Head of caudate nucleus (tissue), 42 donors: Measurements from ENCODE around the gene RHOBTB1.

Experiments
- DNase-seq, 42 donors: peaks; one replicate each; pipeline versions ENCODE4 v3.0.0 to v3.0.0-alpha.2; 2020 to 2021; ENCODE audit warnings: mixed read lengths in 7 of 42
- intact Hi-C: fragments of 100-400 bp; cut with DNase I; formaldehyde crosslinking; loops from one replicate; pipeline ENCODE4 v1.15.0; 2022

The RHOBTB1 gene

GRCh38 chr10:60878224-60878623 is 65.8 kb downstream of the RHOBTB1 start:
- intact Hi-C loops, result no loop called here
- peak in 1 of 42 donors; percentile 17 for DNase-seq

- DNase-seq, result peak in 24 of 42 donors; percentile 11 to 76 (median 38)
- intact Hi-C loops, result no loop called here
Measured at GRCh38 chr10:60877777-60878120, 66.2 kb downstream of the RHOBTB1 start.

GRCh38 chr10:60877061-60877776 is 66.8 kb downstream of the RHOBTB1 start:
- intact Hi-C loops, result no loop called here

GRCh38 chr10:60873758-60874157 is 70.2 kb downstream of the RHOBTB1 start:
- intact Hi-C loops, result no loop called here
- DNase-seq, result no peak

More at GRCh38 chr10:60877061-60877776, 66.8 kb downstream of the RHOBTB1 start:
- DNase-seq, result peak in 1 of 42 donors; percentile 56

- intact Hi-C loops, result no loop called here
- no peak for DNase-seq
Measured at GRCh38 chr10:60872451-60872850, 71.5 kb downstream of the RHOBTB1 start.

- no peak for DNase-seq
- intact Hi-C loops, result no loop called here
Measured at GRCh38 chr10:60871215-60871614, 72.8 kb downstream of the RHOBTB1 start.

- intact Hi-C loops, result no loop called here
- DNase-seq, result no peak
Measured at GRCh38 chr10:60870803-60871202, 73.2 kb downstream of the RHOBTB1 start.

GRCh38 chr10:60870416-60870728 is 73.6 kb downstream of the RHOBTB1 start:
- peak in 13 of 42 donors; percentile 7 to 61 (median 29) for DNase-seq
- intact Hi-C loops, result no loop called here

GRCh38 chr10:60869652-60870415 is 74.2 kb downstream of the RHOBTB1 start:
- intact Hi-C loops, result no loop called here
- peak in 1 of 42 donors; percentile 25 for DNase-seq

- no peak for DNase-seq
- intact Hi-C loops, result no loop called here
Measured at GRCh38 chr10:60868946-60869345, 75.0 kb downstream of the RHOBTB1 start.

GRCh38 chr10:60865198-60865783 is 78.7 kb downstream of the RHOBTB1 start:
- no peak for DNase-seq
- intact Hi-C loops, result no loop called here

- no peak for DNase-seq
- intact Hi-C loops, result no loop called here
Measured at GRCh38 chr10:60863796-60864195, 80.2 kb downstream of the RHOBTB1 start.

GRCh38 chr10:60862517-60862916 is 81.5 kb downstream of the RHOBTB1 start:
- intact Hi-C loops, result no loop called here
- no peak for DNase-seq

GRCh38 chr10:60856405-60856804 is 87.6 kb downstream of the RHOBTB1 start:
- DNase-seq, result no peak
- intact Hi-C loops, result no loop called here

GRCh38 chr10:60853637-60854036 is 90.3 kb downstream of the RHOBTB1 start:
- intact Hi-C loops, result no loop called here
- DNase-seq, result no peak

- intact Hi-C loops, result no loop called here
- DNase-seq, result no peak
Measured at GRCh38 chr10:60853107-60853506, 90.9 kb downstream of the RHOBTB1 start.

- intact Hi-C loops, result no loop called here
- no peak for DNase-seq
Measured at GRCh38 chr10:60849740-60850139, 94.2 kb downstream of the RHOBTB1 start.

- intact Hi-C loops, result no loop called here
- DNase-seq, result no peak
Measured at GRCh38 chr10:60849217-60849616, 94.8 kb downstream of the RHOBTB1 start.

GRCh38 chr10:60848680-60849079 is 95.3 kb downstream of the RHOBTB1 start:
- intact Hi-C loops, result no loop called here
- no peak for DNase-seq

- DNase-seq, result no peak
- intact Hi-C loops, result no loop called here
Measured at GRCh38 chr10:60848126-60848525, 95.9 kb downstream of the RHOBTB1 start.
